IMR-90 (cell line): Measurements from ENCODE around the gene CYREN. TPM values are rescaled to one million over a fixed set of nuclear protein-coding genes. Genes with fewer than 3 reads are reported as not detected.

ENCODE experiments used
- ATAC-seq: fragments of 200-7000 bp; cut with Tn5 transposase; 2 replicates; pipeline ENCODE4 v1.9.1; 2020; ENCODE audit warnings: low read depth, mild to moderate bottlenecking, moderate library complexity
- BruUV-seq: library from RNA; stranded (reverse); fragments of 400-500 nt; replicated peaks from 2 replicates; lab custom pipeline; 2021; lab: Mats Ljungman, UMichigan
- CTCF ChIA-PET: fragments of 300-600 bp; formaldehyde crosslinking; extraction: SDS; loops from one replicate; lab custom pipeline; 2021; ENCODE audit warnings: antibody characterized with exemption; lab: Yijun Ruan, JAX
- POLR2A ChIA-PET: fragments of 300-600 bp; sonication (Branson Sonifier 250); formaldehyde crosslinking; loops from one replicate; lab custom pipeline; 2022; ENCODE audit warnings: antibody characterized with exemption; ENCODE audit not compliant: unreplicated experiment; lab: Charles Lee
- DNase-seq: peaks from one replicate; pipeline ENCODE4 v3.0.0; 2013
- H2AFZ ChIP-seq: replicated peaks from 2 replicates; pipeline ENCODE3; 2013; ENCODE audit warnings: low read length, mild to moderate bottlenecking; ENCODE audit not compliant: poor library complexity
- H2AK5ac ChIP-seq: 2 replicates; pipeline ENCODE4 v1.6.1; 2013; ENCODE audit warnings: low read depth, low read length, inconsistent platforms
- H2AK9ac ChIP-seq: replicated peaks from 2 replicates; pipeline ENCODE3; 2013; ENCODE audit warnings: mild to moderate bottlenecking, low read depth, low read length, moderate library complexity; ENCODE audit not compliant: poor library complexity
- H2BK120ac ChIP-seq: 2 replicates; pipeline ENCODE4 v1.6.1; 2013; ENCODE audit warnings: low read depth, low read length, inconsistent platforms
- H2BK15ac ChIP-seq: 3 replicates; pipeline ENCODE4 v1.6.1; 2013; ENCODE audit warnings: low read depth, low read length, inconsistent platforms
- H2BK20ac ChIP-seq: 2 replicates; pipeline ENCODE4 v1.6.1; 2013; ENCODE audit warnings: low read depth, mild to moderate bottlenecking, inconsistent platforms, low read length, moderate library complexity
- H2BK5ac ChIP-seq: 2 replicates; pipeline ENCODE4 v1.6.1; 2013; ENCODE audit warnings: mild to moderate bottlenecking, low read depth, low read length, inconsistent platforms; ENCODE audit not compliant: poor library complexity, severe bottlenecking
- H3K14ac ChIP-seq: replicated peaks from 2 replicates; pipeline ENCODE4 v1.6.1; 2013; ENCODE audit warnings: low read depth, low read length, inconsistent platforms
- H3K18ac ChIP-seq: 2 replicates; pipeline ENCODE4 v1.6.1; 2013; ENCODE audit warnings: low read depth, low read length, control low read depth
- H3K23ac ChIP-seq: 2 replicates; pipeline ENCODE4 v1.6.1; 2013; ENCODE audit warnings: low read depth, low read length, inconsistent platforms
- H3K27ac ChIP-seq: 2 replicates; pipeline ENCODE4 v1.5.1; 2013; ENCODE audit warnings: mild to moderate bottlenecking, control low read depth, low read length; ENCODE audit not compliant: insufficient read depth
- H3K27me3 ChIP-seq: 2 replicates; pipeline ENCODE4 v1.6.1; 2013; ENCODE audit warnings: low read length; ENCODE audit not compliant: control insufficient read depth, insufficient read depth
- H3K36me3 ChIP-seq: 2 replicates; pipeline ENCODE4 v1.6.1; 2013; ENCODE audit warnings: low read length, mixed read lengths; ENCODE audit not compliant: control insufficient read depth, insufficient read depth
- H3K4ac ChIP-seq: 2 replicates; pipeline ENCODE4 v1.6.1; 2013; ENCODE audit warnings: low read depth, low read length, inconsistent platforms
- H3K4me1 ChIP-seq: 2 replicates; pipeline ENCODE4 v1.6.1; 2013; ENCODE audit warnings: low read length, mixed read lengths; ENCODE audit not compliant: control insufficient read depth, insufficient read depth
- H3K4me2 ChIP-seq: 2 replicates; pipeline ENCODE4 v1.6.1; 2013; ENCODE audit warnings: low read depth, mild to moderate bottlenecking, control low read depth, low read length, moderate library complexity
- H3K4me3 ChIP-seq: 2 replicates; pipeline ENCODE4 v1.5.1; 2013; ENCODE audit warnings: low read depth, mild to moderate bottlenecking, control low read depth, low read length, moderate library complexity; ENCODE audit not compliant: insufficient read depth
- H3K56ac ChIP-seq: 2 replicates; pipeline ENCODE4 v1.6.1; 2013; ENCODE audit warnings: low read length, inconsistent platforms; ENCODE audit not compliant: insufficient read depth; ENCODE audit errors: extremely low read depth
- H3K79me1 ChIP-seq, 2 experiments: 2 replicates each; pipeline ENCODE4 v1.6.1; 2013; ENCODE audit warnings: low read length in 2 of 2, inconsistent platforms in 1 of 2, low read depth in 1 of 2
- H3K9ac ChIP-seq: 2 replicates; pipeline ENCODE4 v1.6.1; 2013; ENCODE audit warnings: low read depth, low read length, control low read depth
- H3K9me1 ChIP-seq: 2 replicates; pipeline ENCODE4 v1.6.1; 2013; ENCODE audit warnings: low read length, inconsistent platforms; ENCODE audit not compliant: insufficient read depth
- H3K9me3 ChIP-seq: 2 replicates; pipeline ENCODE4 v1.6.1; 2013; ENCODE audit warnings: low read length; ENCODE audit not compliant: control insufficient read depth, insufficient read depth
- H4K20me1 ChIP-seq: 2 replicates; pipeline ENCODE4 v1.6.1; 2013; ENCODE audit warnings: low read length, inconsistent platforms; ENCODE audit not compliant: insufficient read depth
- H4K5ac ChIP-seq: 2 replicates; pipeline ENCODE4 v1.6.1; 2013; ENCODE audit warnings: mild to moderate bottlenecking, low read depth, low read length, control low read depth
- H4K8ac ChIP-seq, 2 experiments: 2 replicates each; pipeline ENCODE4 v1.6.1; 2013; ENCODE audit warnings: low read depth in 2 of 2, low read length in 2 of 2, control low read depth in 1 of 2, inconsistent platforms in 1 of 2
- H4K91ac ChIP-seq: 2 replicates; pipeline ENCODE4 v1.6.1; 2013; ENCODE audit warnings: low read depth, low read length, inconsistent platforms; ENCODE audit not compliant: insufficient read depth
- BHLHE40 ChIP-seq: fragments of 150-350 bp; IDR thresholded peaks from 2 replicates; pipeline ENCODE4 v1.6.1; 2016; ENCODE audit warnings: mild to moderate bottlenecking, low read depth, low read length
- FOS ChIP-seq: fragments of 150-350 bp; IDR thresholded peaks from 2 replicates; pipeline ENCODE4 v1.6.1; 2016; ENCODE audit warnings: low read depth, low read length
- POLR2A ChIP-seq: IDR thresholded peaks from 2 replicates; pipeline ENCODE4 v1.6.1; 2012; ENCODE audit warnings: mild to moderate bottlenecking, low read depth, low read length
- RFX5 ChIP-seq: IDR thresholded peaks from 2 replicates; pipeline ENCODE4 v1.8.0; 2012; ENCODE audit warnings: low read depth, mild to moderate bottlenecking, low read length, moderate library complexity
- SMC3 ChIP-seq: fragments of 150-350 bp; IDR thresholded peaks from 2 replicates; pipeline ENCODE4 v1.6.1; 2016; ENCODE audit warnings: low read depth, mild to moderate bottlenecking, antibody characterized with exemption, low read length, moderate library complexity
- WGBS, 2 experiments: methylation state at CpG; one replicate each; pipeline versions ENCODE4 v1.1.5 to v1.1.7; 2013; ENCODE audit warnings: missing lambda C conversion rate in 2 of 2; ENCODE audit not compliant: insufficient read length in 1 of 2; ENCODE audit errors: extremely low coverage in 2 of 2; 5-methylcytosine and 5-hydroxymethylcytosine counted together
- dilution Hi-C: fragments of 300-500 bp; cut with HindIII; formaldehyde crosslinking; loops from one replicate; pipeline ENCODE4 v1.14.3; 2018; ENCODE audit warnings: low sequenced_read_pairs; ENCODE audit not compliant: unreplicated experiment
- in situ Hi-C: fragments of 300-500 bp; cut with MboI; formaldehyde crosslinking; loops from 3 replicates; pipeline ENCODE4 v1.14.3; 2019; ENCODE audit warnings: low sequenced_read_pairs, inconsistent platforms, mixed read lengths
- intact Hi-C: fragments of 100-400 bp; cut with micrococcal nuclease; formaldehyde crosslinking; loops from 2 replicates; pipeline ENCODE4 v1.10.0; 2022
- polyA plus RNA-seq, 3 experiments: library from polyadenylated mRNA; depleted of rRNA; stranded (reverse); fragments of >200 nt; gene quantifications; 2 replicates each; pipeline ENCODE4 v1.2.3, GENCODE V29; 2012; ENCODE audit warnings: low replicate concordance in 1 of 3
- total RNA-seq: library from RNA; depleted of rRNA; stranded (reverse); fragments of >200 nt; gene quantifications from 2 replicates; pipeline ENCODE4 v1.2.3, GENCODE V29; 2012
- TF ChIP-seq, protein P1 (sequence below): fragments of 150-350 bp; IDR thresholded peaks from 2 replicates; pipeline ENCODE4 v1.6.1; 2016; ENCODE audit warnings: low read depth, mild to moderate bottlenecking, low read length, moderate library complexity, borderline replicate concordance
- TF ChIP-seq, protein P2 (sequence below): conservative IDR thresholded peaks from 2 replicates; pipeline ENCODE4 v1.5.1; 2012; ENCODE audit warnings: mild to moderate bottlenecking, low read depth, low read length, improper control_type of control experiment

CYREN gene
- total and polyA plus RNA-seq, 2 of the 4 experiments (the other 2 are of a cell fraction) = 26.5 to 29.2 TPM

DNA sequence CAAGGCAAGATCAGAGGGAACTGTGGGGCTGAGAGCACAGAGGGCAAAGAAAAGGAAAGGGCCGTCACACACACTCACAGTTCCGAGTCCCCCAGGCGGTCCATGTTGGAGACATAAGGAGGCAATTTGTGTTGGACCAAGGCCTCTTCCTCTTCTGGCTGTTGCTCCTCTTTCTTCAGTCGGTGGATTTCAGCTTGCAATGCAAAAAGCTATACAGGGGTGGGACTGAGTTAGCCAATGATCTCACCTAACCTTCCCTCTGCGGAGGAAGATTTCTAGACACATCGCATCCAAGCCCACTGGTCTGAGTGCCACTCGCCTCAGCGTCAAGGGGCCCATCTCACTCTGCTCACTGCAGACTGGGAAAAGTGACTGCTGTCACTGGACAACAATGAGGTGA is 35.3 kb upstream of the CYREN start:
- Histone ChIP-seq H3K4me2 (no peak overlapping the region), H3K36me3 (peaks cover 7% of the 10 kb centered on the region), H3K4me1 (peaks cover 8% of the 10 kb centered on the region; the same call in 1 of the 2 replicates), H2BK15ac (no peak overlapping the region), H3K9me1 (peaks cover 20% of the 10 kb centered on the region), H2AK5ac (no peak overlapping the region; the same call in 1 of the 2 replicates), H3K79me1 (peaks cover 8 to 38% of the 10 kb centered on the region in 2 experiments; a peak in 3 of 4 replicates), H2BK120ac (no peak overlapping the region), H4K20me1 (no peaks in the 10 kb centered on the region), H3K9me3 (no peaks in the 10 kb centered on the region), H2BK5ac (no peak overlapping the region), H2BK20ac (no peak overlapping the region), H4K91ac (no peak overlapping the region), H3K4me3 (no peak overlapping the region), H3K23ac (no peak overlapping the region), H3K27me3 (no peaks in the 10 kb centered on the region), H4K5ac (no peak overlapping the region), H3K27ac (no peak overlapping the region), H2AK9ac (no peak overlapping the region), H4K8ac (no peak overlapping the region), H2AFZ (no peak overlapping the region), H3K18ac (no peak overlapping the region), H3K4ac (no peak overlapping the region; the same call in 1 of the 2 replicates), H3K9ac (no peak overlapping the region), H3K14ac (no peak overlapping the region), H3K56ac (no peak overlapping the region)
- in situ Hi-C loops (no loop called here), dilution Hi-C loops (no loop called here), intact Hi-C loops (no loop called here)
- ChIA-PET CTCF (no interaction called here), POLR2A (no interaction called here)
- TF ChIP-seq SMC3 (no peak), POLR2A (no peak), BHLHE40 (no peak), FOS (no peak), RFX5 (no peak)
- TF ChIP-seq, protein P1, sequence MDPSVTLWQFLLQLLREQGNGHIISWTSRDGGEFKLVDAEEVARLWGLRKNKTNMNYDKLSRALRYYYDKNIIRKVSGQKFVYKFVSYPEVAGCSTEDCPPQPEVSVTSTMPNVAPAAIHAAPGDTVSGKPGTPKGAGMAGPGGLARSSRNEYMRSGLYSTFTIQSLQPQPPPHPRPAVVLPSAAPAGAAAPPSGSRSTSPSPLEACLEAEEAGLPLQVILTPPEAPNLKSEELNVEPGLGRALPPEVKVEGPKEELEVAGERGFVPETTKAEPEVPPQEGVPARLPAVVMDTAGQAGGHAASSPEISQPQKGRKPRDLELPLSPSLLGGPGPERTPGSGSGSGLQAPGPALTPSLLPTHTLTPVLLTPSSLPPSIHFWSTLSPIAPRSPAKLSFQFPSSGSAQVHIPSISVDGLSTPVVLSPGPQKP = no peak
- TF ChIP-seq, protein P2, sequence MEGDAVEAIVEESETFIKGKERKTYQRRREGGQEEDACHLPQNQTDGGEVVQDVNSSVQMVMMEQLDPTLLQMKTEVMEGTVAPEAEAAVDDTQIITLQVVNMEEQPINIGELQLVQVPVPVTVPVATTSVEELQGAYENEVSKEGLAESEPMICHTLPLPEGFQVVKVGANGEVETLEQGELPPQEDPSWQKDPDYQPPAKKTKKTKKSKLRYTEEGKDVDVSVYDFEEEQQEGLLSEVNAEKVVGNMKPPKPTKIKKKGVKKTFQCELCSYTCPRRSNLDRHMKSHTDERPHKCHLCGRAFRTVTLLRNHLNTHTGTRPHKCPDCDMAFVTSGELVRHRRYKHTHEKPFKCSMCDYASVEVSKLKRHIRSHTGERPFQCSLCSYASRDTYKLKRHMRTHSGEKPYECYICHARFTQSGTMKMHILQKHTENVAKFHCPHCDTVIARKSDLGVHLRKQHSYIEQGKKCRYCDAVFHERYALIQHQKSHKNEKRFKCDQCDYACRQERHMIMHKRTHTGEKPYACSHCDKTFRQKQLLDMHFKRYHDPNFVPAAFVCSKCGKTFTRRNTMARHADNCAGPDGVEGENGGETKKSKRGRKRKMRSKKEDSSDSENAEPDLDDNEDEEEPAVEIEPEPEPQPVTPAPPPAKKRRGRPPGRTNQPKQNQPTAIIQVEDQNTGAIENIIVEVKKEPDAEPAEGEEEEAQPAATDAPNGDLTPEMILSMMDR = no peak
- BruUV-seq = no TSS peak
- WGBS, 2 experiments = no CpG with 5 or more reads among the region's 8 CpGs
- ATAC-seq = no peak
- no peak for DNase-seq
